Neuronal stem cell (in vitro differentiated cells): Measurements from ENCODE around the gene CCDC28B. TPM values are rescaled to one million over a fixed set of nuclear protein-coding genes. Genes with fewer than 3 reads are reported as not detected.

Source experiments
- DNase-seq: peaks from one replicate; pipeline ENCODE4 v3.0.0-alpha.2; 2013; ENCODE audit warnings: low spot score
- H2AFZ ChIP-seq: one replicate; pipeline ENCODE4 v1.6.1; 2013; ENCODE audit warnings: mild to moderate bottlenecking, low read length, inconsistent platforms
- H2AK5ac ChIP-seq: 2 replicates; pipeline ENCODE4 v1.6.1; 2013; ENCODE audit warnings: low read depth, mild to moderate bottlenecking, inconsistent platforms, low read length, moderate library complexity, mixed read lengths
- H2BK120ac ChIP-seq: 2 replicates; pipeline ENCODE4 v1.6.1; 2013; ENCODE audit warnings: low read depth, mild to moderate bottlenecking, inconsistent platforms, low read length, moderate library complexity, mixed read lengths
- H2BK12ac ChIP-seq: one replicate; pipeline ENCODE4 v1.6.1; 2013; ENCODE audit warnings: low read length, inconsistent platforms
- H2BK15ac ChIP-seq: 2 replicates; pipeline ENCODE4 v1.6.1; 2013; ENCODE audit warnings: mild to moderate bottlenecking, low read length, inconsistent platforms, mixed read lengths
- H2BK5ac ChIP-seq: one replicate; pipeline ENCODE4 v1.6.1; 2013; ENCODE audit warnings: inconsistent platforms, mild to moderate bottlenecking, low read length, moderate library complexity
- H3K14ac ChIP-seq: one replicate; pipeline ENCODE4 v1.6.1; 2013; ENCODE audit warnings: low read length, inconsistent platforms
- H3K18ac ChIP-seq: 2 replicates; pipeline ENCODE4 v1.6.1; 2013; ENCODE audit warnings: low read length, inconsistent platforms
- H3K23ac ChIP-seq: 2 replicates; pipeline ENCODE4 v1.6.1; 2013; ENCODE audit warnings: low read depth, mild to moderate bottlenecking, mixed read lengths, low read length, inconsistent platforms; ENCODE audit not compliant: poor library complexity
- H3K27ac ChIP-seq: replicated peaks from 3 replicates; pipeline ENCODE4 v1.5.1; 2013; ENCODE audit warnings: low read length, inconsistent platforms
- H3K27me3 ChIP-seq, 3 experiments: 2 replicates each; pipeline ENCODE4 v1.6.1; 2013; ENCODE audit warnings: low read length in 3 of 3, mild to moderate bottlenecking in 2 of 3, inconsistent platforms in 1 of 3, low read depth in 1 of 3, mixed read lengths in 1 of 3, moderate library complexity in 1 of 3; ENCODE audit not compliant: control insufficient read depth in 3 of 3, insufficient read depth in 3 of 3
- H3K36me3 ChIP-seq, 2 donors: replicated peaks in 1 of 2; 2 replicates each; pipeline ENCODE4 v1.6.1; 2013; ENCODE audit warnings: low read length in 2 of 2; ENCODE audit not compliant: control insufficient read depth in 2 of 2, insufficient read depth in 2 of 2
- H3K4ac ChIP-seq: 2 replicates; pipeline ENCODE4 v1.6.1; 2013; ENCODE audit warnings: inconsistent platforms, mild to moderate bottlenecking, low read length, moderate library complexity
- H3K4me1 ChIP-seq, 2 donors: 1 replicate in 1 of 2; 2 replicates in 1 of 2; pipeline ENCODE4 v1.6.1; 2013; ENCODE audit warnings: low read length in 2 of 2, low read depth in 1 of 2; ENCODE audit not compliant: control insufficient read depth in 2 of 2, insufficient read depth in 1 of 2
- H3K4me2 ChIP-seq: one replicate; pipeline ENCODE4 v1.6.1; 2013; ENCODE audit warnings: mild to moderate bottlenecking, low read length, inconsistent platforms; ENCODE audit not compliant: insufficient read depth, poor library complexity, severe bottlenecking
- H3K4me3 ChIP-seq, 2 donors: 2 replicates each; pipeline ENCODE4 v1.5.1; 2013; ENCODE audit warnings: low read length in 2 of 2, mild to moderate bottlenecking in 2 of 2, inconsistent platforms in 1 of 2, moderate library complexity in 1 of 2
- H3K79me1 ChIP-seq: one replicate; pipeline ENCODE4 v1.6.1; 2013; ENCODE audit warnings: low read depth, mild to moderate bottlenecking, inconsistent platforms, low read length, moderate library complexity
- H3K9ac ChIP-seq: one replicate; pipeline ENCODE4 v1.6.1; 2013; ENCODE audit warnings: mild to moderate bottlenecking, low read depth, low read length, inconsistent platforms; ENCODE audit not compliant: poor library complexity
- H3K9me3 ChIP-seq, 2 donors: replicated peaks in 1 of 2; 2 replicates each; pipeline versions ENCODE3 to v1.6.1; 2013; ENCODE audit warnings: low read length in 2 of 2, mild to moderate bottlenecking in 2 of 2, inconsistent platforms in 1 of 2, low read depth in 1 of 2, mixed read lengths in 1 of 2, moderate library complexity in 1 of 2; ENCODE audit not compliant: control insufficient read depth in 2 of 2, insufficient read depth in 1 of 2
- H4K8ac ChIP-seq: one replicate; pipeline ENCODE4 v1.6.1; 2013; ENCODE audit warnings: low read depth, mild to moderate bottlenecking, inconsistent platforms, low read length, moderate library complexity
- H4K91ac ChIP-seq: one replicate; pipeline ENCODE4 v1.6.1; 2013; ENCODE audit warnings: low read length, low read depth, mild to moderate bottlenecking, inconsistent platforms; ENCODE audit not compliant: poor library complexity
- WGBS, 2 donors: extraction: QIAGEN DNeasy Blood & Tissue Kit; methylation state at CpG; one replicate each; pipeline ENCODE4 v1.1.7; 2013; ENCODE audit warnings: missing lambda C conversion rate in 2 of 2, mixed read lengths in 1 of 2; ENCODE audit not compliant: insufficient read length in 2 of 2, insufficient replicate concordance in 1 of 2; ENCODE audit errors: extremely low coverage in 2 of 2; 5-methylcytosine and 5-hydroxymethylcytosine counted together
- polyA plus RNA-seq, 2 experiments: library from polyadenylated mRNA; stranded (reverse); fragments of 200-250 nt; gene quantifications; one replicate each; pipeline ENCODE4 v1.2.3, GENCODE V29; 2013

The CCDC28B gene
- polyA plus RNA-seq (2013, experiment 1 of 2), result 23.0 TPM
- 22.7 TPM for polyA plus RNA-seq (2013, experiment 2 of 2)

DNA sequence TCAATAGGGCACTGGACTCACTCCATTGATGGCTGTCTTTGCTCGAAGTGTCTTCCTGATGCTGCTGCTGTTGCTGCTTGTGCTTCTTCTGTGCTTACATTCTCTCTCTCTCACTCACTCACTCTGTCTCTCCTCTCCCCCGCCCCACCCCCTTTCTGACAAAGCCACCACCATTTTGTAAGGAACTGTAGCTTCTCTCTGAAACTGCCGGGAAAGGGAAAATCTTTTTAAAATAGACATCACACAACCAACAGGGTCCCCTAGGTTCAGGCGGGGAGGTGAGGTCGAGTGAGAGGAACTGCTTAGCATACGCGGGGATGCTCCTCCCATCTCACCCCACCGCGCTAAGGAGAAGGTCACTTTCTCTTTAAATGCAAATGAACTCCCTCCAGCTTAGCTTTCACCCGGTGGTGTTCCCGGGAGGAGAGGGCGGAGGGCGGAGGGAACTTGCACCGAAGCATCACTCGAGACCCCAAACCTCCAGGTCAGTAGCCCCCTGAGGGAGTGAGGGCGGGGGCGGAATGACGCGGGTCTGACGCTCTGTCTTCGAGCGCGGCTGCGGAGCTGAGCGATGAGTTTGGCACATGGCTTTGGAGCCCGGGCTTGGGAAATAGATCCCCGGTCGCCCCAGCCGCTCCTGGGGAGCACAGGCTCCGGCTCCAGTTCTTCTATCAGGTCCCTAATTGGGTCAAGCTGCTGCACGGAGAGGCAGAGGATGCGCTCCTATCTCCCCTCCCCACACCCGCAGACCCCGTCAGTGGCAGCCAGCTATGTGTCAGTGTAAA is at the start of gene CCDC28B:
Gene CCDC28B, plus strand, starts transcription at position 370 of the 785 bp plus-strand sequence. CDS start 1,341 bp downstream, outside the sequence.
- peak within 1 kb of the TSS; percentile 80 for H2AK5ac ChIP-seq
- H3K9me3 ChIP-seq, result no peaks in the 10 kb centered on the region
- WGBS, 2 donors, result no CpG with 5 or more reads among the region's 34 CpGs
- H3K27ac ChIP-seq, result peak within 1 kb of the TSS; percentile 80
- H3K79me1 ChIP-seq, result no peaks in the 10 kb centered on the region
- peak within 1 kb of the TSS; percentile 29 for H4K8ac ChIP-seq
- H3K4me1 ChIP-seq, result peaks cover 23 to 24% of the 10 kb centered on the region in 2 donors
- H4K91ac ChIP-seq, result no peak within 1 kb of the TSS
- H3K14ac ChIP-seq, result no peak within 1 kb of the TSS
- H2BK5ac ChIP-seq, result no peak within 1 kb of the TSS
- H3K4me3 ChIP-seq, result peak within 1 kb of the TSS; percentile 56 to 77
- peak; percentile 79 for DNase-seq
- H3K4me2 ChIP-seq, result peak within 1 kb of the TSS; percentile 78
- peak within 1 kb of the TSS; percentile 82 for H2AFZ ChIP-seq
- H3K36me3 ChIP-seq, result peaks cover 22 to 34% of the 10 kb centered on the region in 2 donors
- H2BK15ac ChIP-seq, result peak within 1 kb of the TSS; percentile 69
- peak within 1 kb of the TSS; percentile 35 for H3K23ac ChIP-seq
- peaks cover 0 to 2% (median 0%) of the 10 kb centered on the region in 3 experiments for H3K27me3 ChIP-seq
- H3K18ac ChIP-seq, result peak within 1 kb of the TSS; percentile 83
- H2BK120ac ChIP-seq, result no peak within 1 kb of the TSS
- no peak within 1 kb of the TSS for H3K4ac ChIP-seq
- H3K9ac ChIP-seq, result peak within 1 kb of the TSS; percentile 71
- peak within 1 kb of the TSS; percentile 35 for H2BK12ac ChIP-seq

DNA sequence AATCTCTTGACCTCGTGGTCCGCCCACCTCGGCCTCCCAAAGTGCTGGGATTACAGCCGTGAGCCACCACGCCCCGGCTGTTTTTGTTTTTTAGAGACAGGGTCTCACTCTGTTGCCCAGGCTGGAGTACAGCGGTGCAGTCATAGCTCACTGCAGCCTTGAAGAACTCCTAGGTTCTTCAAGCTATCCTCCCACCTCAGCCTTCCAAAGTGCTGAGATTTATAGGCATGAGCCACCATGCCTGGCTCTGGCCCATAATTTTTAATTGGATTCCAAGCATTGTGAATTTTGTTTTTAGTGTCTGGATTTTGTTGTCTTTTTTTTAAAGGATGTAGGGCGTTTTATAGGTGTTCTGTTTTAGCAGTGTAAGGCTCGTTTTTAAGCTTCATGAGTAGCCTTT is 49.5 kb upstream of the CCDC28B start:
- no peak overlapping the region for H3K4me3 ChIP-seq
- H3K9ac ChIP-seq, result no peak overlapping the region
- no peak overlapping the region for H4K8ac ChIP-seq
- H3K36me3 ChIP-seq, result peaks cover 0 to 19% of the 10 kb centered on the region in 2 donors
- H3K18ac ChIP-seq, result no peak overlapping the region
- H4K91ac ChIP-seq, result no peak overlapping the region
- no peak overlapping the region for H2BK12ac ChIP-seq
- DNase-seq, result no peak
- no peak overlapping the region for H2BK15ac ChIP-seq
- no peak overlapping the region for H2BK120ac ChIP-seq
- no peak overlapping the region for H3K4ac ChIP-seq
- WGBS, 2 donors, result no CpG with 5 or more reads among the region's 9 CpGs
- no peak overlapping the region for H3K23ac ChIP-seq
- no peak overlapping the region for H3K4me2 ChIP-seq
- H3K79me1 ChIP-seq, result peaks cover 7% of the 10 kb centered on the region
- H3K9me3 ChIP-seq, result peaks cover 3 to 23% of the 10 kb centered on the region in 2 donors
- H3K14ac ChIP-seq, result no peak overlapping the region
- no peak overlapping the region for H2AK5ac ChIP-seq
- peaks cover 0 to 2% of the 10 kb centered on the region in 2 donors for H3K4me1 ChIP-seq
- H2BK5ac ChIP-seq, result no peak overlapping the region
- H3K27me3 ChIP-seq, result no peaks in the 10 kb centered on the region
- no peak overlapping the region for H2AFZ ChIP-seq
- H3K27ac ChIP-seq, result no peak overlapping the region

DNA sequence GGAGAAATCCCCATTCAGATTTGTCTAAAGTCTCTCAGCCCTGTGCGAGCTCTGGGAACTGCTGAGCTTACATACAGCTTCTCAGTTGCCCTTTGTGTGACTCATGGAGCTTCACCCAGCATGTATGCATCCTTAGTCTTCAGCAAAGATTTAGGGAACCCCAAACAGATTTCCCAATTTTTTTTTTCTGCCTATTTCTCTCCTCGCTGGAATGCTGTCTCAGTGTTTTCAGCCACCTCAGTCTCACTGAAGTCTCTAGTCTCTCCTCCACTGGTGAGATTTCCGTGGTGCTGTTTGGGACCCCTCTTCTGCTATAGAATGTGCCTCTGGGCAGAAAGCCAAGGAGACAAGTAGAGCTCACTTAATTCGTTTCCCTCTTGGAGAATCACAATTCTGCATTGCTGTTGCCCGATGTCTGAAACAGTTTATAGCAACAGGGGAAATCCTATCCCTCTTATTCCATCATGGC is 49.0 kb upstream of the CCDC28B start:
- Histone ChIP-seq H3K27me3 (no peaks in the 10 kb centered on the region), H3K14ac (no peak overlapping the region), H3K18ac (no peak overlapping the region), H4K91ac (no peak overlapping the region), H3K79me1 (peaks cover 7% of the 10 kb centered on the region), H2BK120ac (no peak overlapping the region), H2AK5ac (no peak overlapping the region), H3K27ac (no peak overlapping the region), H3K4me3 (no peak overlapping the region), H3K23ac (no peak overlapping the region), H2BK12ac (no peak overlapping the region), H2BK15ac (no peak overlapping the region), H2AFZ (no peak overlapping the region), H3K9me3 (peaks cover 3 to 23% of the 10 kb centered on the region in 2 donors), H3K9ac (no peak overlapping the region), H3K4ac (no peak overlapping the region), H3K4me2 (no peak overlapping the region), H3K4me1 (peaks cover 0 to 2% of the 10 kb centered on the region in 2 donors), H2BK5ac (no peak overlapping the region), H3K36me3 (peaks cover 0 to 24% of the 10 kb centered on the region in 2 donors), H4K8ac (no peak overlapping the region)
- no CpG with 5 or more reads among the region's 5 CpGs for WGBS, 2 donors
- DNase-seq, result no peak

DNA sequence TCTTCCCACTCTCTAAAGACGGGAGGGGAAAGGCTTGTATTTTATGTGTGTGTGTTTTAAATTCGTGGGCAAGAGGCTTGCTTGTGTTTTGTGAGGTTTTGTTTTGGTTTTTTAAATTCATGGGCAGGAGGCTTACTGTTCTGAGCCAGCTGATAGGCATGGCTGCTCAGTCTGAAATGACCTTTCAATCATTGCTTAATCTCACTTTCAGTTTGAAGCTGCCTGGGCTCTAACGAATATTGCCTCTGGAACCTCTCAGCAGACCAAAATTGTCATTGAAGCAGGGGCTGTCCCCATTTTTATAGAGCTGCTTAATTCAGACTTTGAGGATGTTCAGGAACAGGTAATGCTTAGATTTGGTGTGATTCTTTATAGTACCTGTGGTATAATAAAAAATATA is 41.2 kb upstream of the CCDC28B start:
- H3K14ac ChIP-seq, result no peak overlapping the region
- no CpG with 5 or more reads among the region's 3 CpGs for WGBS, 2 donors
- no peak overlapping the region for H3K4me2 ChIP-seq
- no peaks in the 10 kb centered on the region for H3K27me3 ChIP-seq
- no peak overlapping the region for H2BK15ac ChIP-seq
- DNase-seq, result no peak
- no peak overlapping the region for H2BK12ac ChIP-seq
- H2AFZ ChIP-seq, result no peak overlapping the region
- no peak overlapping the region for H3K27ac ChIP-seq
- no peak overlapping the region for H2BK120ac ChIP-seq
- H3K9me3 ChIP-seq, result no peaks in the 10 kb centered on the region
- H2AK5ac ChIP-seq, result no peak overlapping the region
- peaks cover 35 to 95% of the 10 kb centered on the region in 2 donors for H3K36me3 ChIP-seq
- no peak overlapping the region for H3K4me3 ChIP-seq
- H3K18ac ChIP-seq, result no peak overlapping the region
- no peak overlapping the region for H3K4ac ChIP-seq
- H4K8ac ChIP-seq, result no peak overlapping the region
- no peak overlapping the region for H3K9ac ChIP-seq
- no peak overlapping the region for H4K91ac ChIP-seq
- no peak overlapping the region for H2BK5ac ChIP-seq
- no peak overlapping the region for H3K23ac ChIP-seq
- H3K4me1 ChIP-seq, result no peaks in the 10 kb centered on the region
- H3K79me1 ChIP-seq, result no peaks in the 10 kb centered on the region
